Osteocyte (in vitro differentiated cells): ENCODE measurements around the gene PPP1R2. TPM values are rescaled to one million over a fixed set of nuclear protein-coding genes. Genes with fewer than 3 reads are reported as not detected.
"Not testable (repeated sequence)": the region's sequence is repeated elsewhere in the genome, so short reads cannot be mapped to it uniquely, and the experiment has no call there.

Experiments used
- DNase-seq: peaks from one replicate; pipeline ENCODE4 v3.0.0; 2021; ENCODE audit warnings: mixed read lengths; ENCODE audit not compliant: unreplicated experiment; ENCODE audit errors: extremely low spot score
- H3K27ac Mint-ChIP-seq: one replicate; pipeline ENCODE4 v1.8.0; 2021; ENCODE audit warnings: mild to moderate bottlenecking, mixed read lengths; ENCODE audit not compliant: unreplicated experiment
- H3K27me3 Mint-ChIP-seq: one replicate; pipeline ENCODE4 v1.8.0; 2021; ENCODE audit warnings: mixed read lengths; ENCODE audit not compliant: unreplicated experiment
- H3K36me3 Mint-ChIP-seq: one replicate; pipeline ENCODE4 v1.8.0; 2021; ENCODE audit warnings: mixed read lengths; ENCODE audit not compliant: unreplicated experiment
- H3K4me1 Mint-ChIP-seq: one replicate; pipeline ENCODE4 v1.8.0; 2021; ENCODE audit warnings: mixed read lengths; ENCODE audit not compliant: unreplicated experiment
- H3K4me3 Mint-ChIP-seq: one replicate; pipeline ENCODE4 v1.8.0; 2021; ENCODE audit warnings: mild to moderate bottlenecking, moderate library complexity, mixed read lengths; ENCODE audit not compliant: unreplicated experiment
- H3K9me3 Mint-ChIP-seq: one replicate; pipeline ENCODE4 v1.8.0; 2021; ENCODE audit warnings: mixed read lengths; ENCODE audit not compliant: unreplicated experiment
- CTCF ChIP-seq: fragments of 200-600 bp; sonication (generic); IDR thresholded peaks from 2 replicates; pipeline ENCODE4 v1.5.0; 2021; ENCODE audit warnings: antibody characterized with exemption, mild to moderate bottlenecking, moderate library complexity
- long read RNA-seq: library from polyadenylated mRNA; unstranded; transcript quantifications from one replicate; pipeline ENCODE4 v2.0.0, GENCODE V29; 2021
- total RNA-seq: library from RNA; stranded (reverse); gene quantifications from 2 replicates; pipeline ENCODE4 v1.2.1, GENCODE V29; 2021

The PPP1R2 gene
- total RNA-seq, result 42.2 and 42.8 TPM in 2 replicates
- long read RNA-seq, transcript PPP1R2-206 (6 exons, 3,450 nt), result major isoform, 237 of 254 reads
- long read RNA-seq, partial matches to known transcripts, result 4 of 254 reads
- long read RNA-seq, other reads (novel, unspliced or antisense), result 9 of 254 reads

DNA sequence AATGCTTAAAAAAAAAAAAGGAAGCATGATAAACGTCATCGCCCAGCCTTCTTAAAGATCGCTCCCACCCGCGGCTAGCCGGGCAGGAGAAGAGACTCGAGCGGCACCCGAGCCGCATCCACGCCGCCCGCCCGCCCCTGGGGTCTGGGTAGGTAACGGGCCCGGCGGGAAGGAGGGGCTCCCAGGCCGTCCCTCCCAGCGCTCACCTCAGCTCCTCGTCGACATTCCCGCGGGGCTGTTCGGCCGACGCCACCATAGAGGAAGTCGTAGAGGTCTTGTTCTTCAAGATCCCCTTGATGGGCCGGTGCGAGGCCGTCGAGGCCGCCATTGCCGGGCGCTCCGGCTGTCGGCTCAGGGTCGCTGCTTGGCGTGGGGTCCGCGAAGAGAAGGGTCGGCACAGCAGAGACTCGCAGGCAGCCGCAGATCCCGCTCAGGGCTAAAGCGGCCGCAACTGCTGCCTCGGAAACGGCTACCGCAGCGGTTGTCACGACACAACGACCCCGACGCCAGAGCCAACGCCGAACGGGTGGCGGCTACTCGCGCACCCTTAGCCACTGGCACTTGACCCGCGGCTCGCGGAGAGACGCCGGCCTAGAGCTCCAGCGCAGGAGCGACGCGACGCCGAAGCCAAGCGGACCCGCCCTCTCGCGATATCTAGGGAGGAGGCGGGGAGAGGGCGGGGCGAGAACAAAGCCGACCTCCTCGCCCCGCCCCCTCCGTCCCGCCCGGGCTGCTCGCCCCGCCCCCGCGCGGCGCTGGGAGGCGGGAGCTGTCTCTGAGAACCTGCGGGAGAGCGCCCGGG lies at the start of gene PPP1R2:
Gene PPP1R2 (minus strand): TSS at position 628 of the 802 bp plus-strand sequence. CDS start 300 bp downstream, at position 328.
- H3K4me1 Mint-ChIP-seq, result peaks cover 53% of the 10 kb centered on the region
- peak; percentile 97 for DNase-seq
- no peak for TF ChIP-seq CTCF
- H3K27ac Mint-ChIP-seq, result peak within 1 kb of the TSS; percentile 82
- peak within 1 kb of the TSS; percentile 82 for H3K4me3 Mint-ChIP-seq
- H3K27me3 Mint-ChIP-seq, result no peaks in the 10 kb centered on the region
- no peaks in the 10 kb centered on the region for H3K9me3 Mint-ChIP-seq
- H3K36me3 Mint-ChIP-seq, result no peaks in the 10 kb centered on the region

DNA sequence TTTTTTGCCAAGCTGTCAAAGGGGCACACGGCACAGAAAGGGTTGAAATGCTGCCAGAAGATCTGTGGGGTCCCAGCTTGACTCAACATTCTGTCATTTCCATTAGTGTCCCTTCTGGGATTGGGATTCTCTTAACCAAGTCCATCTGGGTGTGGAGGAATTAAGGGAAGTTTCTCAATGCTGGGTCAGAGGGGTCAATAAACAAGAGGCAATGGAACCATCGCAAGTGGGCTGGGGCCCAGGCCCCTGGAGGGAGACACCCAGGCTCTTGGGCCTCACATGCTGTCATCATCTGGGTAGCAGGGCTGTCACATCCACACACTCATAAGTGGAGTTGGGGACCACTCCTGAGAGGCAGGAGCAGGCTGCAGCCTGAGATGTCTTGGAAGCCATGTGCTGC lies 48.7 kb upstream of the PPP1R2 start:
- Mint-ChIP-seq H3K27ac (no peak overlapping the region), H3K4me1 (peaks cover 5% of the 10 kb centered on the region), H3K9me3 (no peaks in the 10 kb centered on the region), H3K27me3 (peaks cover 15% of the 10 kb centered on the region), H3K4me3 (no peak overlapping the region), H3K36me3 (no peaks in the 10 kb centered on the region)
- DNase-seq, result no peak
- no peak for TF ChIP-seq CTCF

GRCh38 chr3:195591220-195591619 lies 48.1 kb upstream of the PPP1R2 start:
- no peak for TF ChIP-seq CTCF
- Mint-ChIP-seq H3K27me3 (peaks cover 15% of the 10 kb centered on the region), H3K27ac (no peak overlapping the region), H3K4me3 (no peak overlapping the region), H3K4me1 (peaks cover 2% of the 10 kb centered on the region), H3K9me3 (no peaks in the 10 kb centered on the region), H3K36me3 (no peaks in the 10 kb centered on the region)
- DNase-seq, result no peak

GRCh38 chr3:195590381-195590780 lies 47.3 kb upstream of the PPP1R2 start:
- H3K27ac Mint-ChIP-seq, DNase-seq, H3K9me3 Mint-ChIP-seq, H3K36me3 Mint-ChIP-seq, H3K4me3 Mint-ChIP-seq, H3K4me1 Mint-ChIP-seq: not testable (repeated sequence)
- peaks cover 12% of the 10 kb centered on the region for H3K27me3 Mint-ChIP-seq

DNA sequence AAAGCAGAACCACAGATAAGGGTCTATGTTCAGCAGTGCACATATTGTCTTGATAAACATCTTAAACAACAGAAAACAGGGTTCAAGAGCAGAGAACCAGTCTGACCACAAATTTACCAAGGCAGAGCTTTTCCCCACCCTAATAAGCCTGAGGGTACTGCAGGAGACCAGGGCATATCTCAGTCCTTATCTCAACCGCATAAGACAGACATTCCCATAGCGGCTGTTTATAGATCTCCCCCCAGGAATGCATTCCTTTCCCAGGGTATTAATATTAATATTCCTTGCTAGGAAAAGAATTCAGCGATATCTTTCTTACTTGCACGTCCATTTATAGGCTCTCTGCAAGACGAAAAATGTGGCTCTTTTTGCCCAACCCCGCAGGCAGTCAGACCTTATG lies 46.7 kb upstream of the PPP1R2 start:
- H3K4me3 Mint-ChIP-seq, result not testable (repeated sequence)

DNA sequence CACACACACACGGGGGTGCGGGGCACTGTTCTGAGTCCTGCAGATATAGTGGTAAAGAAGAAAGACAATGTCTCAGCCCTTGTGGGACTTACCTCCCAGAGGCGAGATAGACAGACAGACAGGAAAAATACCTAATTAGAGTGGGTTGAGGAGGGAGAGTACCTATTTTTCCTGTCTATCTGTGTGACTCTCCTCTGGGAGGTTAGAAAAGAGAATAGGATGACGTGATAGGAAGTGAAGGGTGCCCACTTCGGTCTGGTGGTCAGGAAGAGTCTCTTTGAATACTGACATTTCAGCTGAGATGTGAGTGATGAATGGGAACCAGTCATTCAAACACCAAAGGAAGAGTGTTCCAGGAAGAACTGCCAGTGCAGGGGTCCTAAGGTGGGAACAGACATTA lies 44.7 kb upstream of the PPP1R2 start:
- TF ChIP-seq CTCF, result no peak
- no peak for DNase-seq
- no peaks in the 10 kb centered on the region for H3K36me3 Mint-ChIP-seq
- no peak overlapping the region for H3K27ac Mint-ChIP-seq
- peaks cover 11% of the 10 kb centered on the region for H3K27me3 Mint-ChIP-seq
- no peaks in the 10 kb centered on the region for H3K9me3 Mint-ChIP-seq
- peaks cover 20% of the 10 kb centered on the region for H3K4me1 Mint-ChIP-seq
- H3K4me3 Mint-ChIP-seq, result no peak overlapping the region

More for the DNA sequence above, 46.7 kb upstream of the PPP1R2 start:
- H3K4me1 Mint-ChIP-seq, H3K9me3 Mint-ChIP-seq, H3K27ac Mint-ChIP-seq, H3K36me3 Mint-ChIP-seq, DNase-seq: not testable (repeated sequence)
- H3K27me3 Mint-ChIP-seq, result peaks cover 12% of the 10 kb centered on the region
